ENCODE data around the gene PPP1R26.
"Not testable (repeated sequence)": the region's sequence is repeated elsewhere in the genome, so short reads cannot be mapped to it uniquely, and the experiment has no call there.

GRCh38 chr9:135441105-135442071 lies 38.2 kb upstream of the PPP1R26 start:
- not testable (repeated sequence) for TF ChIP-seq REST (IDR thresholded peaks at IDR 0.05; ENCODE audit: borderline replicate concordance); CTCF (IDR thresholded peaks at IDR 0.05; ENCODE audit: poor library complexity, severe bottlenecking); EP300 (conservative IDR thresholded peaks at IDR 0.05; ENCODE audit: poor library complexity, severe bottlenecking); MXI1 (conservative IDR thresholded peaks at IDR 0.05; ENCODE audit: poor library complexity, severe bottlenecking)
